ENCODE results near the gene NFKBIE.
A peak's percentile ranks its signal among the peaks of the same experiment; 100 is the strongest.

Gene NFKBIE

DNA sequence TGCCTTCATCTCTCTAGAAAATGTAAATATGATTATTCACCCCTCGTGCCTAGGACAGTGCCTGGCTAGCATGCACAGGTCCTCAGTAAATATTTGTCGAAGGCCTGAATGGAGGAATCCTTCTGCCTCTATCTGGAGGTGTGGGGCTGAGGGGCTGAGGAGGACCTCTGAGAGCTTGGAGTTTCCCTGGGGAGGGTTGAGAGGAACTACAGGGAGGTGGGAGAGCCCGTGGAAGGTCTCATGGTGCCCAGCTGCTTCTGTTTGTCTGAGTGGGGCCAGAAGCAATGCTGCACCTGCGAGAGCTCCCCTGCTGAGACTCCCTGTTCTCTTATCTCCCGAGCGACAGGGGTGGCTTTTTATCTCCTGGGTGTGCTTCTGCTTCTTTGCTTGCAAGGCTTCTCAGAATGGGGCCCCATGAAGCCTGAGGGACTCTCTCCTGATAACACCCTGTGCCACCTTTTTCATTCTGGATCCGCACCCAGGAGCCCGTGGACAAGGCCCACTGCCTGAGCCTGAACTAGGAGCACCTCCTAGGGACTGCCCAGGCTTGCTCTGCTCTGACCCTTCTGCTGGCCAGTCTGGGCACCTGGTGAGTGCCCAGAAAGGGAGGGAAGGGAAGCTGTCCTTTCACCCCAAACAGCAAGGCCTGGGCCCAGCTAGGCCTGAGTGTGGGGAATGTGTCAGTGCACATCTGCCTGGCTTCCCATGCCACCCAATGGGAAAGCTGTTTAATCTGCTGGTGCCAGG is 39.6 kb downstream of the NFKBIE start:
- WGBS (ENCODE audit: insufficient coverage): 86% methylated on average over 5 of the region's 8 CpGs
- Histone ChIP-seq H3K4me3 (ENCODE audit: control insufficient read depth in 1 of 7, extremely low read depth in 1 of 7, insufficient read depth in 4 of 7, low read depth in 2 of 7, low read length in 6 of 7) (peak overlapping the region in 1 of 7 experiments; percentile 5), H3K4me1 (ENCODE audit: control extremely low read depth in 1 of 4, control insufficient read depth in 4 of 4, insufficient read depth in 4 of 4, low read length in 3 of 4) (peaks cover 0 to 64% (median 50%) of the 10 kb centered on the region in 4 experiments), H3K9me3 (ENCODE audit: control extremely low read depth in 1 of 5, control insufficient read depth in 4 of 5, insufficient read depth in 2 of 5, low read depth in 1 of 5, low read length in 4 of 5) (no peaks in the 10 kb centered on the region), H3K27me3 (replicated peaks in 2 of 5; ENCODE audit: control insufficient read depth in 4 of 5, insufficient read depth in 5 of 5, low read length in 4 of 5) (no peaks in the 10 kb centered on the region), H3K27ac (ENCODE audit: insufficient read depth in 1 of 2, low read depth in 1 of 2, low read length in 2 of 2, poor library complexity in 1 of 2, severe bottlenecking in 2 of 2) (peak overlapping the region in 1 of 2 experiments; percentile 55), H3K36me3 (ENCODE audit: control insufficient read depth in 4 of 4, insufficient read depth in 4 of 4, low read length in 3 of 4) (peaks cover 0 to 38% (median 16%) of the 10 kb centered on the region in 4 experiments)
- ChIA-PET POLR2A (interaction anchor here (3.0 kb wide), 1 partner anchor 22 kb away, joined by 11 read pairs; the partner anchor contains the start of gene HSP90AB1), CTCF (interaction anchor here (0.6 to 5.8 kb wide), 7 partner anchors 10 to 128 kb away, joined by 3 to 96 read pairs (median 4); partner anchors contain the start of gene HSP90AB1)
- DNase-seq: peak in 1 of 3 donors; percentile 49

DNA sequence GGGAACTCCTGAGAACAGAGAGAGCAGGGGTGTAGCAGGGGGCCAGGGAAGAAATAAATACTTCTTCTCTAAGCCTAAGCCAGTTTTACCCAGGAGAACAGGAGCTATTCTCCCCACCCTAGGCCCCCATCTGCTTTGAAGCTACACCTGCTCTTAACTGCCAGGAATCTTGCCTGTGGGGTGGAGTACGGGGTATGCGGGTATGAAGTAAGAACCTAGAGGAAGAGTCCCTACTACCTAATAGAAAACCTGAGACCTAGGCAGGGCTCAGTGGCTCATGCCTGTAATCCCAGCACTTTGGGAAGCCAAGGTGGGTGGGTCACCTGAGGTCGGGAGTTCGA is 40.4 kb downstream of the NFKBIE start:
- DNase-seq: no peak
- Histone ChIP-seq H3K9me3 (ENCODE audit: control extremely low read depth in 1 of 5, control insufficient read depth in 4 of 5, insufficient read depth in 2 of 5, low read depth in 1 of 5, low read length in 4 of 5) (no peaks in the 10 kb centered on the region), H3K27me3 (replicated peaks in 2 of 5; ENCODE audit: control insufficient read depth in 4 of 5, insufficient read depth in 5 of 5, low read length in 4 of 5) (no peaks in the 10 kb centered on the region), H3K4me1 (ENCODE audit: control extremely low read depth in 1 of 4, control insufficient read depth in 4 of 4, insufficient read depth in 4 of 4, low read length in 3 of 4) (peaks cover 0 to 70% (median 53%) of the 10 kb centered on the region in 4 experiments), H3K27ac (ENCODE audit: insufficient read depth in 1 of 2, low read depth in 1 of 2, low read length in 2 of 2, poor library complexity in 1 of 2, severe bottlenecking in 2 of 2) (no peak overlapping the region), H3K36me3 (ENCODE audit: control insufficient read depth in 4 of 4, insufficient read depth in 4 of 4, low read length in 3 of 4) (peaks cover 0 to 30% (median 9%) of the 10 kb centered on the region in 4 experiments), H3K4me3 (ENCODE audit: control insufficient read depth in 1 of 7, extremely low read depth in 1 of 7, insufficient read depth in 4 of 7, low read depth in 2 of 7, low read length in 6 of 7) (peak overlapping the region in 1 of 7 experiments; percentile 76)
- POLR2A ChIA-PET: interaction anchor here (1.5 to 3.0 kb wide), 2 partner anchors 9 to 22 kb away, joined by 4 to 11 read pairs; partner anchors contain the start of gene HSP90AB1
- CTCF ChIA-PET: interaction anchor here (0.9 to 5.8 kb wide), 15 partner anchors 11 to 127 kb away, joined by 3 to 96 read pairs (median 4); partner anchors contain the start of gene HSP90AB1
- 100% methylated on average over 2 of the region's 4 CpGs for WGBS (ENCODE audit: insufficient coverage)

- POLR2A ChIA-PET: interaction anchor here (1.5 to 3.0 kb wide), 2 partner anchors 9 to 23 kb away, joined by 4 to 11 read pairs; partner anchors contain the start of gene HSP90AB1
- H3K27me3 ChIP-seq (replicated peaks in 2 of 5; ENCODE audit: control insufficient read depth in 4 of 5, insufficient read depth in 5 of 5, low read length in 4 of 5): no peaks in the 10 kb centered on the region
- no peaks in the 10 kb centered on the region for H3K9me3 ChIP-seq (ENCODE audit: control extremely low read depth in 1 of 5, control insufficient read depth in 4 of 5, insufficient read depth in 2 of 5, low read depth in 1 of 5, low read length in 4 of 5)
- WGBS (ENCODE audit: insufficient coverage): 13% methylated on average over 3 of the region's 18 CpGs
- DNase-seq: no peak
- H3K4me1 ChIP-seq (ENCODE audit: control extremely low read depth in 1 of 4, control insufficient read depth in 4 of 4, insufficient read depth in 4 of 4, low read length in 3 of 4): peaks cover 0 to 74% (median 57%) of the 10 kb centered on the region in 4 experiments
- CTCF ChIA-PET: interaction anchor here (0.9 to 5.8 kb wide), 18 partner anchors 11 to 535 kb away, joined by 3 to 96 read pairs (median 4); partner anchors contain the start of gene HSP90AB1
- H3K27ac ChIP-seq (ENCODE audit: insufficient read depth in 1 of 2, low read depth in 1 of 2, low read length in 2 of 2, poor library complexity in 1 of 2, severe bottlenecking in 2 of 2): peak overlapping the region in 1 of 2 experiments; percentile 6
- peaks cover 0 to 24% (median 4%) of the 10 kb centered on the region in 4 experiments for H3K36me3 ChIP-seq (ENCODE audit: control insufficient read depth in 4 of 4, insufficient read depth in 4 of 4, low read length in 3 of 4)
- peak overlapping the region in 6 of 7 experiments; percentile 39 to 76 (median 60) for H3K4me3 ChIP-seq (ENCODE audit: control insufficient read depth in 1 of 7, extremely low read depth in 1 of 7, insufficient read depth in 4 of 7, low read depth in 2 of 7, low read length in 6 of 7)
Measured at GRCh38 chr6:44224029-44224964, 41.1 kb downstream of the NFKBIE start.

DNA sequence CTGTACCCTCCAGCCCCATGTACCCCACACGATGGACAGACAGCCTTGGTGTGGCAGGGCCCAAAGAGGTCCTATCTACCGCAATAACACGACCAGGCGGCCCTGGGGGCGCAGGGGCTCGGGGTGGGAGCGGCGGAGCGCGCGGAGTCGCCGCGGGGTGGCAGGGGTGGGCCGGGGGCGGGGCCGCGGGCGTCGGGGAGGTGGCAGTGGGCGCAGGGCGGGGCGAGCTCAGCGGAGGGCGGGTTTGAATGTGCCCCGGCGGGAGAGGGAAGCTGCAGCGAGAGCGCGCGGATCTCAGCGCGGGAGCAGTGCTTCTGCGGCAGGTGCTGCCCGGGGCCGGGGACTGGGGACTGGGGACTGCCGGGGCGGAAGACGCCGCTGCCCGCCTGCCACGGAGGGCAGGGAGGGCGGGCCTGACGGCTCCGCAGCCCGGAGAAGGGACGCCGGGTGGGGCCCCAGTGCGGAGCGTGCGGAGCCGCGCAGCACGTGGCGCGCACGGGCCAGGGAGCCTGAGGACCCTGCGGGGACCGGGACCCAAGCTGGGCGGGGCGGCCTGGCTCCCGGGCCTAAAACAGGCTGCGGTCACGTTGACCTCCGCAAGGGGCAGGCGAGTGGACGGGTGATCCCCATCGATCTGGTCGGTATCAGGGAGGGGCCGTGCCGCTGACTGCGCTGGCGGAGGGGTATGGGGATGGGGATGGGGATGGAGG is 41.9 kb downstream of the NFKBIE start, which contains the start of gene SLC29A1:
Gene SLC29A1, plus strand, starts transcription at position 277 of the 710 bp plus-strand sequence. CDS start 3,719 bp downstream, outside the sequence.
- Histone ChIP-seq H3K4me3 (ENCODE audit: control insufficient read depth in 1 of 7, extremely low read depth in 1 of 7, insufficient read depth in 4 of 7, low read depth in 2 of 7, low read length in 6 of 7) (peak within 1 kb of the TSS; percentile 10 to 78 (median 61)), H3K36me3 (ENCODE audit: control insufficient read depth in 4 of 4, insufficient read depth in 4 of 4, low read length in 3 of 4) (peaks cover 0 to 15% (median 0%) of the 10 kb centered on the region in 4 experiments), H3K4me1 (ENCODE audit: control extremely low read depth in 1 of 4, control insufficient read depth in 4 of 4, insufficient read depth in 4 of 4, low read length in 3 of 4) (peaks cover 0 to 83% (median 65%) of the 10 kb centered on the region in 4 experiments), H3K27me3 (replicated peaks in 2 of 5; ENCODE audit: control insufficient read depth in 4 of 5, insufficient read depth in 5 of 5, low read length in 4 of 5) (no peaks in the 10 kb centered on the region), H3K27ac (ENCODE audit: insufficient read depth in 1 of 2, low read depth in 1 of 2, low read length in 2 of 2, poor library complexity in 1 of 2, severe bottlenecking in 2 of 2) (peak within 1 kb of the TSS in 1 of 2 experiments; percentile 6), H3K9me3 (ENCODE audit: control extremely low read depth in 1 of 5, control insufficient read depth in 4 of 5, insufficient read depth in 2 of 5, low read depth in 1 of 5, low read length in 4 of 5) (no peaks in the 10 kb centered on the region)
- CTCF ChIA-PET: interaction anchor here (1.0 to 5.8 kb wide), 12 partner anchors 10 to 534 kb away, joined by 3 to 96 read pairs (median 4); partner anchors contain the start of gene HSP90AB1
- POLR2A ChIA-PET: interaction anchor here (1.5 to 3.0 kb wide), 2 partner anchors 10 to 24 kb away, joined by 4 to 11 read pairs; partner anchors contain the start of gene HSP90AB1
- peak; percentile 80 to 89 (median 88) for DNase-seq
- 0% methylated on average over 49 of the region's 73 CpGs for WGBS (ENCODE audit: insufficient coverage)

- H3K4me3 ChIP-seq (ENCODE audit: control insufficient read depth in 1 of 7, extremely low read depth in 1 of 7, insufficient read depth in 4 of 7, low read depth in 2 of 7, low read length in 6 of 7): peak overlapping the region in 6 of 7 experiments; percentile 42 to 78 (median 60)
- H3K4me1 ChIP-seq (ENCODE audit: control extremely low read depth in 1 of 4, control insufficient read depth in 4 of 4, insufficient read depth in 4 of 4, low read length in 3 of 4): peaks cover 0 to 89% (median 72%) of the 10 kb centered on the region in 4 experiments
- H3K9me3 ChIP-seq (ENCODE audit: control extremely low read depth in 1 of 5, control insufficient read depth in 4 of 5, insufficient read depth in 2 of 5, low read depth in 1 of 5, low read length in 4 of 5): no peaks in the 10 kb centered on the region
- peaks cover 0 to 8% (median 0%) of the 10 kb centered on the region in 4 experiments for H3K36me3 ChIP-seq (ENCODE audit: control insufficient read depth in 4 of 4, insufficient read depth in 4 of 4, low read length in 3 of 4)
- POLR2A ChIA-PET: interaction anchor here (0.7 to 3.0 kb wide), 3 partner anchors 24 to 42 kb away, joined by 4 to 11 read pairs (median 9); partner anchors contain the start of gene HSP90AB1
- no peaks in the 10 kb centered on the region for H3K27me3 ChIP-seq (replicated peaks in 2 of 5; ENCODE audit: control insufficient read depth in 4 of 5, insufficient read depth in 5 of 5, low read length in 4 of 5)
- DNase-seq: peak in 1 of 3 donors; percentile 23
- CTCF ChIA-PET: interaction anchor here (0.7 to 5.8 kb wide), 14 partner anchors 8 to 533 kb away, joined by 3 to 96 read pairs (median 4); partner anchors contain the start of gene HSP90AB1
- no peak overlapping the region for H3K27ac ChIP-seq (ENCODE audit: insufficient read depth in 1 of 2, low read depth in 1 of 2, low read length in 2 of 2, poor library complexity in 1 of 2, severe bottlenecking in 2 of 2)
- WGBS (ENCODE audit: insufficient coverage): 9% methylated on average over 19 of the region's 26 CpGs
Measured at GRCh38 chr6:44222486-44223318, 42.6 kb downstream of the NFKBIE start.

Data from common myeloid progenitor, CD34-positive (primary cell).